ENCODE measurements around the gene CETP. TPM values are rescaled to one million over a fixed set of nuclear protein-coding genes. Genes with fewer than 3 reads are reported as not detected.

CETP gene
- total and polyA plus RNA-seq, 2 of the 8 experiments (the other 6 are each of a cell fraction or from before 2014, with no cell fraction given) = not detected

DNA sequence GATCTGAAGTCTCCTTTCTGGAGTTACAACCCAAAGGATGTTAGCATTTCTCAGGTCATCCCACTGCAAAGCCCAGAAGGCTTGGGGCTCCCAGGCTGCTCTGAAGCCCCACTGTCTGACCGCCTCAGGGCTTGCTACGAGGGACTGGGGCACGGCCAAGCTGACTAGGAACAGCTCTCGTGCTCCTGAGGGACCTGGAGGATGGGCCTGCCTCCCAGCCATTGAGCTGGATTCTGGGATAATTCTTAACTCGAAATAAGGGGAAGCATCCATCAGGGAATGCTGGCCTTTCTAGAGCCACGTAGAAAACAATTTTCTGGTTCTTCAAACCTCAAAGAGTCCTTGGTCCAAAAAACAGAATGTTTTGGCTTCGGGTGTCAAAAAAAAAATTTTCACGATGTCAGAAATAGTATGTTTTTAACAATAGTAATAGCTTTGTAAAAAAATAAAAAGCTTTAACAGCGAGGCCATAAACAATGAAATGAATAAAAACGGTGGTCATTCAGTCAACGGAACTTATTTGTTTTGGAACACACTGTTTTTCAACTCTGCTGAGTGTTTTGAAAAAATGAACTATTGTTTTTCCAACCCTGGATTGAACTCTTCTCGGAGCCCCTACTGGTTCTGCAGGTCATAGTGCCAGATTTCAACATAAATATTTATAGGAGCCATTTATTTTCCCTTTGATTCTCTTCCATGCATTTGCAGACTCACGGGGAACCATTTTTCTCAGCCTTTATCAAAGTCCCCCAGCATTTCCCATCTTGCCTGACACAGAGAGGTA is 46.2 kb upstream of the CETP start:
- no peak overlapping the region for H2AFZ ChIP-seq (ENCODE audit: low read length)

More for the DNA sequence above, 46.2 kb upstream of the CETP start:
- H3K4me1 ChIP-seq (replicated peaks in 1 of 4; ENCODE audit: control insufficient read depth in 3 of 4, insufficient read depth in 4 of 4, low read length in 3 of 4) = peaks cover 0 to 12% (median 0%) of the 10 kb centered on the region in 4 experiments; a peak in 3 of 7 replicates
- 94% methylated on average over 13 of the region's 13 CpGs; no CpG with 5 or more reads in 1 of the 2 experiments for WGBS, 2 experiments (ENCODE audit: extremely low coverage in 1 of 2, insufficient coverage in 1 of 2, insufficient read length in 1 of 2, insufficient replicate concordance in 2 of 2, low coverage in 1 of 2, low lambda C conversion rate in 2 of 2, missing lambda C conversion rate in 1 of 2)
- no peak for TF ChIP-seq KDM5A (IDR thresholded peaks at IDR 0.05; ENCODE audit: low read length)
- TF ChIP-seq CBX8 (IDR thresholded peaks at IDR 0.05; ENCODE audit: borderline replicate concordance, low read depth, low read length) = no peak
- TF ChIP-seq SRF (IDR thresholded peaks at IDR 0.05; ENCODE audit: low read depth, low read length) = no peak
- H3K27me3 ChIP-seq (replicated peaks in 1 of 4; ENCODE audit: control insufficient read depth in 3 of 4, extremely low read depth in 1 of 4, insufficient read depth in 3 of 4, low read length in 3 of 4) = no peaks in the 10 kb centered on the region; a peak in 1 of 7 replicates
- no peaks in the 10 kb centered on the region for H3K9me3 ChIP-seq (ENCODE audit: insufficient read depth in 2 of 2, low read depth in 1 of 2, low read length in 1 of 2)
- no peak for DNase-seq (ENCODE audit: low read depth in 1 of 2, low spot score in 2 of 2)
- no peak overlapping the region for H2BK12ac ChIP-seq (ENCODE audit: low read depth, low read length)
- POLR2A ChIA-PET (ENCODE audit: partially characterized antibody) = no interaction called here
- no peak overlapping the region for H3K9ac ChIP-seq (replicated peaks in 1 of 4; ENCODE audit: extremely low read depth in 1 of 4, low read depth in 3 of 4, low read length in 3 of 4)
- H2BK20ac ChIP-seq (ENCODE audit: low read length) = no peak overlapping the region
- H4K8ac ChIP-seq (ENCODE audit: extremely low read depth, insufficient read depth, low read length) = no peak overlapping the region
- H3K18ac ChIP-seq (ENCODE audit: extremely low read depth, low read length) = no peak overlapping the region
- no peak overlapping the region for H4K5ac ChIP-seq (ENCODE audit: insufficient read length, low read depth, low read length)
- H3K4ac ChIP-seq (replicated peaks; ENCODE audit: insufficient read length, low read depth, low read length) = no peak overlapping the region
- no peak overlapping the region for H3K23ac ChIP-seq (ENCODE audit: insufficient read length)
- no peak overlapping the region for H2BK15ac ChIP-seq (ENCODE audit: low read length)
- no peak overlapping the region for H3K4me2 ChIP-seq (ENCODE audit: insufficient read depth in 1 of 2, low read depth in 2 of 2, low read length in 2 of 2)
- no peak overlapping the region for H3K27ac ChIP-seq (ENCODE audit: low read depth, low read length)
- no peak overlapping the region for H4K91ac ChIP-seq (replicated peaks; ENCODE audit: insufficient read length, low read length)
- CTCF ChIA-PET (ENCODE audit: partially characterized antibody) = interaction anchor here (0.6 kb wide), 1 partner anchor 14 kb away, joined by 3 read pairs; no protein-coding TSS in a partner anchor
- no peak overlapping the region for H3K56ac ChIP-seq (replicated peaks; ENCODE audit: insufficient read length, low read depth, low read length)
- no peak overlapping the region for H2AK5ac ChIP-seq (ENCODE audit: low read depth, low read length)
- H3K4me3 ChIP-seq (ENCODE audit: extremely low read depth in 1 of 4, insufficient read depth in 2 of 4, low read depth in 3 of 4, low read length in 4 of 4) = no peak overlapping the region
- H4K20me1 ChIP-seq (replicated peaks in 1 of 2; ENCODE audit: control insufficient read depth in 1 of 2, insufficient read depth in 2 of 2, low read length in 2 of 2) = no peaks in the 10 kb centered on the region
- no peaks in the 10 kb centered on the region for H3K79me2 ChIP-seq (ENCODE audit: control insufficient read depth in 1 of 2, insufficient read depth in 2 of 2, low read length in 2 of 2)
- no peak overlapping the region for H3K14ac ChIP-seq (ENCODE audit: insufficient read length)
- no peaks in the 10 kb centered on the region for H3K36me3 ChIP-seq (ENCODE audit: control insufficient read depth in 2 of 4, insufficient read depth in 4 of 4, low read length in 3 of 4)
- no peaks in the 10 kb centered on the region for H3K23me2 ChIP-seq (ENCODE audit: low read depth, low read length)
- no peaks in the 10 kb centered on the region for H3K79me1 ChIP-seq (ENCODE audit: low read depth, low read length)
- H2BK120ac ChIP-seq (replicated peaks; ENCODE audit: low read depth, low read length) = no peak overlapping the region
- H2BK5ac ChIP-seq (ENCODE audit: low read depth, low read length) = no peak overlapping the region
- no peak for FAIRE-seq
